ENCODE measurements around the gene CCDC18.

The CCDC18 gene

GRCh38 chr1:93178418-93178817 is 2.1 kb upstream of the CCDC18 start:
- CTCF ChIA-PET, result interaction anchor here (0.5 to 1.1 kb wide), 2 partner anchors 52 to 325 kb away, joined by 3 read pairs; no protein-coding TSS in a partner anchor
- H3K4me3 ChIP-seq (ENCODE audit: low read depth, low read length), result peak overlapping the region; percentile 98
- TF ChIP-seq BCL6B (tag by site-specific recombination; IDR thresholded peaks at IDR 0.05) (peak; percentile 29; the same call in 1 of the 2 replicates), ZSCAN30 (tag by site-specific recombination; IDR thresholded peaks at IDR 0.05) (0 out of 2 replicates have a peak, but pooled peaks have one; percentile 13), PATZ1 (tag by site-specific recombination; IDR thresholded peaks at IDR 0.05) (peak; percentile 11; the same call in 1 of the 2 replicates), GLIS2 (tag by site-specific recombination; IDR thresholded peaks at IDR 0.05) (no peak), MZF1 (tag by site-specific recombination; IDR thresholded peaks at IDR 0.05; ENCODE audit: borderline replicate concordance) (peak; percentile 28; the same call in 1 of the 2 replicates)
- H3K9me3 ChIP-seq (ENCODE audit: control insufficient read depth, insufficient read depth, low read depth, low read length), result no peaks in the 10 kb centered on the region
- peaks cover 0 to 15% of the 10 kb centered on the region in 2 experiments; a peak in 2 of 3 replicates for H3K36me3 ChIP-seq (ENCODE audit: control insufficient read depth in 2 of 2, insufficient read depth in 1 of 2, low read length in 2 of 2)
- H3K4me1 ChIP-seq (ENCODE audit: control insufficient read depth, insufficient read depth, low read length), result no peaks in the 10 kb centered on the region
- no peak overlapping the region for H3K27ac ChIP-seq (ENCODE audit: extremely low read depth, low read depth, low read length)
- POLR2A ChIA-PET, result interaction anchor here (3.6 kb wide), 1 partner anchor 99 kb away, joined by 16 read pairs; the partner anchor contains the start of gene MTF2

- POLR2A ChIA-PET, result interaction anchor here (1.3 to 3.6 kb wide), 2 partner anchors 101 to 166 kb away, joined by 3 to 16 read pairs; partner anchors contain the start of gene MTF2
- no peaks in the 10 kb centered on the region for H3K4me1 ChIP-seq (ENCODE audit: control insufficient read depth, insufficient read depth, low read length)
- peaks cover 0 to 10% of the 10 kb centered on the region in 2 experiments; a peak in 1 of 3 replicates for H3K36me3 ChIP-seq (ENCODE audit: control insufficient read depth in 2 of 2, insufficient read depth in 1 of 2, low read length in 2 of 2)
- CTCF ChIA-PET, result no interaction called here
- H3K4me3 ChIP-seq (ENCODE audit: low read depth, low read length), result peak within 1 kb of the TSS; percentile 98
- peak within 1 kb of the TSS; percentile 94 for H3K27ac ChIP-seq (ENCODE audit: extremely low read depth, low read depth, low read length)
- H3K9me3 ChIP-seq (ENCODE audit: control insufficient read depth, insufficient read depth, low read depth, low read length), result no peaks in the 10 kb centered on the region
- TF ChIP-seq ZNF292 (tag by site-specific recombination; IDR thresholded peaks at IDR 0.05; ENCODE audit: borderline replicate concordance, low read depth) (no peak), ZNF366 (tag by site-specific recombination; conservative IDR thresholded peaks at IDR 0.05) (peak; percentile 38; the same call in 1 of the 2 replicates), ZSCAN4 (tag by site-specific recombination; IDR thresholded peaks at IDR 0.05) (peak; percentile 27; the same call in 1 of the 2 replicates), ZNF24 (tag by site-specific recombination; IDR thresholded peaks at IDR 0.05) (peak; percentile 38), ZNF324 (tag by site-specific recombination; IDR thresholded peaks at IDR 0.05) (peak; percentile 64), KLF10 (tag by site-specific recombination; IDR thresholded peaks at IDR 0.05) (peak; percentile 62), ZNF692 (tag by site-specific recombination; IDR thresholded peaks at IDR 0.05) (peak; percentile 50; the same call in 1 of the 2 replicates), ZNF26 (tag by site-specific recombination; IDR thresholded peaks at IDR 0.05) (no peak), ZNF121 (tag by site-specific recombination; IDR thresholded peaks at IDR 0.05) (no peak), ZNF837 (tag by site-specific recombination; IDR thresholded peaks at IDR 0.05) (no peak), ZNF23 (tag by site-specific recombination; IDR thresholded peaks at IDR 0.05; ENCODE audit: borderline replicate concordance) (no peak), GLIS1 (tag by site-specific recombination; IDR thresholded peaks at IDR 0.05) (peak; percentile 83), ZNF610 (tag by site-specific recombination; IDR thresholded peaks at IDR 0.05; ENCODE audit: borderline replicate concordance) (0 out of 2 replicates have a peak, but pooled peaks have one; percentile 60), ZNF600 (tag by site-specific recombination; IDR thresholded peaks at IDR 0.05) (peak; percentile 93), KLF9 (tag by site-specific recombination; IDR thresholded peaks at IDR 0.05; ENCODE audit: low read depth) (peak; percentile 16; the same call in 1 of the 2 replicates), ZNF664 (tag by site-specific recombination; IDR thresholded peaks at IDR 0.05) (no peak), ZNF426 (tag by site-specific recombination; IDR thresholded peaks at IDR 0.05) (no peak), GLI4 (tag by site-specific recombination; IDR thresholded peaks at IDR 0.05) (0 out of 2 replicates have a peak, but pooled peaks have one; percentile 22), ZXDB (tag by site-specific recombination; IDR thresholded peaks at IDR 0.05) (peak; percentile 75), YY2 (tag by site-specific recombination; IDR thresholded peaks at IDR 0.05) (peak; percentile 67; the same call in 1 of the 2 replicates)
These were observed 420 bp upstream of the CCDC18 start, which contains the start of gene TMED5 for GRCh38 chr1:93179886-93180722. TMED5 (minus strand) TSS chr1:93180413; CDS start chr1:93180242, 171 bp downstream.
